Fibroblast of the aortic adventitia (primary cell): ENCODE results near the gene GFRA1. TPM values are rescaled to one million over a fixed set of nuclear protein-coding genes. Genes with fewer than 3 reads are reported as not detected.

Experiments
- DNase-seq: peaks from one replicate; pipeline ENCODE4 v3.0.0-alpha.2; 2010; ENCODE audit warnings: low read depth
- H3K4me3 ChIP-seq: 2 replicates; pipeline ENCODE4 v1.5.1; 2011; ENCODE audit warnings: low read depth, mild to moderate bottlenecking, control low read depth, low read length, moderate library complexity
- total RNA-seq: library from RNA; depleted of rRNA; stranded (reverse); fragments of >200 nt; gene quantifications from 2 replicates; pipeline ENCODE4 v1.2.3, GENCODE V29; 2012; ENCODE audit warnings: low replicate concordance
- TF ChIP-seq, protein P1 (sequence below): IDR thresholded peaks from 2 replicates; pipeline ENCODE4 v1.5.1; 2011; ENCODE audit warnings: mild to moderate bottlenecking, low read length, control low read depth, inconsistent platforms; ENCODE audit not compliant: insufficient read depth

Gene GFRA1
- total RNA-seq, 1 donor: 0.18 TPM

GRCh38 chr10:116015583-116016333 lies 257.2 kb downstream of the GFRA1 start:
- no peak for DNase-seq
- no peak overlapping the region for H3K4me3 ChIP-seq
- TF ChIP-seq, protein P1, sequence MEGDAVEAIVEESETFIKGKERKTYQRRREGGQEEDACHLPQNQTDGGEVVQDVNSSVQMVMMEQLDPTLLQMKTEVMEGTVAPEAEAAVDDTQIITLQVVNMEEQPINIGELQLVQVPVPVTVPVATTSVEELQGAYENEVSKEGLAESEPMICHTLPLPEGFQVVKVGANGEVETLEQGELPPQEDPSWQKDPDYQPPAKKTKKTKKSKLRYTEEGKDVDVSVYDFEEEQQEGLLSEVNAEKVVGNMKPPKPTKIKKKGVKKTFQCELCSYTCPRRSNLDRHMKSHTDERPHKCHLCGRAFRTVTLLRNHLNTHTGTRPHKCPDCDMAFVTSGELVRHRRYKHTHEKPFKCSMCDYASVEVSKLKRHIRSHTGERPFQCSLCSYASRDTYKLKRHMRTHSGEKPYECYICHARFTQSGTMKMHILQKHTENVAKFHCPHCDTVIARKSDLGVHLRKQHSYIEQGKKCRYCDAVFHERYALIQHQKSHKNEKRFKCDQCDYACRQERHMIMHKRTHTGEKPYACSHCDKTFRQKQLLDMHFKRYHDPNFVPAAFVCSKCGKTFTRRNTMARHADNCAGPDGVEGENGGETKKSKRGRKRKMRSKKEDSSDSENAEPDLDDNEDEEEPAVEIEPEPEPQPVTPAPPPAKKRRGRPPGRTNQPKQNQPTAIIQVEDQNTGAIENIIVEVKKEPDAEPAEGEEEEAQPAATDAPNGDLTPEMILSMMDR: no peak

DNA sequence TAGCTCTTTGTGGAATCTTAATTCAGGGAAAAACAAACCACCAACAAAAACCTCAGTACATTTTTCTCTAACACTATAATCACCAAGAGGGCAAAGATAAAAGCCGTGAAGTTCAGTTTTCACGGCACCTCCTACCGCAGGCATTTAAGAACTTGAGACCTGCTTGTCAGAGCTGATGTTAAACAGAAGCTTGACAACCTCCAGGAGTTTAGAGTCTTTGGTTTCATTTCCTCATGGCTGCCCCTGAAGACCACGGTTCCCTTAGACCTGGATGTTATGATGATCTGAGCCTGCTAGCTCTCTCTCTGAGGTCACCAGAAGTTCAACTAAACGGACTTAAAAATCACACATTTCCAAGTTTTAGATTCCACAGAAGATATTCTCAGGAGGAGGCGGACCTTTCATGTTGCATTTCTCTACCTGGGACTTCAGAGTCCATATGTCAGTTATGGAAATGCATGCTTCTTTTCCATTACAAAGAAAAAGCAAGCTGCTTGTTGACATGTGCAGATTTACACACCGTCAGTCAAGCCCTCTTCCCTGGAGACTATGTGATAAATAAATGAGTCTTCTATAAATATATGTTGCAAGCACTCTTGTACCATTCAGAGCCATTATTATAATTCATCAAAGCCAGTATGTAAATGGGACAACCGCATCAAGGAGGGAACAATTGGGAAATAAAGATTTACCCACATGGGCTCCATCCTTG lies 258.0 kb downstream of the GFRA1 start:
- DNase-seq: no peak
- no peak overlapping the region for H3K4me3 ChIP-seq
- TF ChIP-seq, protein P1: no peak

DNA sequence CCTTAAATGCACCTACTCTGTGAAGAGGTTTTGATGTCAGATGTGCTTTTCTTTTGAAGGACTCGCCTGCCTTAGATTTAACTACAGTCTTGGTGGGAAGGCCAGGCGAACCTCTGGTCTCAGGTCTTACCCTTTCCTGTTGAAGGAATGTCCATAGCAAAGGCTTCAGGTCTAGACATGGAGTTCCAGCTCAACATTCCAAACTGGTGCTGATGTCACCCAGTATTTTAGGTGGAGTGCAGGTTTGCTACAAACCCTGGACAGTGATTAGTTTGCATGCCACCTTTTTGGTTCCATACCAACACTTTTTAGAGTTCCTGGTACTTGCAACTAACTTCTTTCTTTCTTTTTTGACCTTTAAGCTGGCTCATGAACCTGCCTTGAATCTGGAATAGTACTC lies 258.7 kb downstream of the GFRA1 start:
- no peak overlapping the region for H3K4me3 ChIP-seq
- DNase-seq: no peak
- TF ChIP-seq, protein P1: no peak

DNA sequence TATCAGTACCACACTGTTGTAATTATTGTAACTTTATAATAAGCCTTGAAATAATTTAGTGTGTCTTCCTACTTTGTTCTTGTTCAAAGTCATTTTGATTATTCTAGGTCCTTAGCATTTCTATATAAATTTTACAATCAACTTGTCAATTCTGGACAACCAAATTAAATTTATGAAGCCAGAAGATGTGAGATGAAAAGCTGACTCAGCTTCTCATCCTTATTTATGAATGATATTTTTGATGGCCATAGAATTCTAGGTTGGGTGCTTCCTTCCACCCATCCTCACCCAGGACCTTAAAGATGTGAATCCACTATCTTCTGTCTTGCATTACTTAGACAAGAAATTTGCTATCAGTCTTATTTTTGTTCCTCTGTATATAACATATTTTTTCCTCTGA lies 261.1 kb downstream of the GFRA1 start:
- TF ChIP-seq, protein P1: no peak
- no peak for DNase-seq
- no peak overlapping the region for H3K4me3 ChIP-seq

DNA sequence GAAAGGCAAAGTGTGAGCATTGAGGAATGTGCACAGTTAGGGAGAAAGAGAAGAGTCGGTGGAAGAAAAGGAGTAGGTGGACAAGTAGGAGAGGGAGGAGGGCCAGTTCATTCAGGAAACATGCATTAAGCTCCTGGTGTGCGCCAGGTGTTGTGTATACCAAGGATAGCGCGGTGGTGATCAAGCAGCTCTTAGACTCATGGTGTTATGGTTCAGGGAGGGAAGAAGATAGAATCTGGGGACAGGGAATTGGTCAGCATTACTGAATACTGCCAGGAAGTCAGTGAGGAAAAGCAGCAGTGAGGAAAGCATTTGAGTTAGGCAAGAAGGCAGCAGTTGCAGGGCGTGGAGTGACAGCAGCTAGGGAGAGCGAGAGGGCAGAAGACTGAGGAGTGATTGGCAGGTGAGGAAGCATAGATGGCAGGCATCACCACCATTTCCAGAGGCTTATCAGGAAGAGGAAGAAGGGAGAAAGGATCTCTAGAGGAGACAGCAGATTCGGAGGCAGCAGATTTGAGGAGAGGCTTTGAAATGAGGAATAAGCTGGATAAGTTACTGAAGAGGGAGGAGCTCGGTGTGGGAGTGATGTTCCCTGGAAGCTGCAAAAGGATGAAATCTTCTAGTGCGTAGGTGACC lies 265.6 kb downstream of the GFRA1 start:
- TF ChIP-seq, protein P1: no peak
- no peak for DNase-seq
- H3K4me3 ChIP-seq: no peak overlapping the region

Other genes starting within 250 kb of the GFRA1 start
- gene CCDC172, start 51.2 kb upstream of the GFRA1 start, total RNA-seq: not detected in 2 replicates
- not detected in 2 replicates for gene PNLIPRP3, start 154.6 kb upstream of the GFRA1 start, total RNA-seq